Measurements from ENCODE around the gene PXMP4. TPM values are rescaled to one million over a fixed set of nuclear protein-coding genes. Genes with fewer than 3 reads are reported as not detected.

The PXMP4 gene
- total and polyA plus RNA-seq, 7 donors: 4.5 to 8.2 (median 6.6) TPM

DNA sequence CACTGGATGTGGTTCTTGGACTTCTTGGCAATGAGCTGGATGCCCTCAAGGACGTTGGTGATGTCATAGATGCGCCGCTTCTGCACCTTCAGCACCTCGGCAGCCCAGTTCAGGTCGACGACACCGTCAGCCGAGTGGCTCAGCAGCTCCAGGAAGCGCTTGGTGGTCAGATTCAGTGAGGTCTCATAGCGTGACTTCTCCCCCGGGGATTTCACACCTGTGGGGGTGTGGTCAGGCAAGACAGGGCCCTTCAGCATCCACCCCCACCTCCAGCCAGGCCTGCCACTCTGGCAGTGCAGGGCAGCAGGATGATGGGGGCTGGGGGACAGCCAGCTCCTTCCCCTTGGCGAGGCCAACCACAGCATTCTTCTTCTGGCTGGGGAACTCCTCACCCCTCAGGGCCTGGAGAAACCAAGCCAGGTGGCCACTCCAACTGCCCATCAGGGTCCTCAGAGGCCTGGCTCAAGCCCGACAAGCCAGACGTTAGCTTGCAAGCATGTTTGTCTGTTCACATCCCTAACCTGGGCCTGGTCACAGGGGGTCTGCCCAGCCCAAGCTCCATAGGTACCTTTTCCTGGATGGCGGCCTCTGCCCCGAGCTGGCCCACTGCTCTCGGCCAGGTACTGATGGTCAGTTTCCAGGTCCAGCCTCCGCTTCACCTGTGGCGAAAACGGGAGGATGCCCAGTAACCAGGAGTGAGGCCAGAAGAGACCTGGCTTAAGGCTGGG, 40.2 kb downstream of the PXMP4 start:
- Histone ChIP-seq H3K27ac (no peak overlapping the region), H3K27me3 (no peaks in the 10 kb centered on the region), H3K9me3 (no peaks in the 10 kb centered on the region), H3K4me3 (no peak overlapping the region), H3K36me3 (no peaks in the 10 kb centered on the region), H3K4me1 (peaks cover 0 to 22% (median 19%) of the 10 kb centered on the region in 4 donors)
- no peak for DNase-seq
- TF ChIP-seq, protein P1, sequence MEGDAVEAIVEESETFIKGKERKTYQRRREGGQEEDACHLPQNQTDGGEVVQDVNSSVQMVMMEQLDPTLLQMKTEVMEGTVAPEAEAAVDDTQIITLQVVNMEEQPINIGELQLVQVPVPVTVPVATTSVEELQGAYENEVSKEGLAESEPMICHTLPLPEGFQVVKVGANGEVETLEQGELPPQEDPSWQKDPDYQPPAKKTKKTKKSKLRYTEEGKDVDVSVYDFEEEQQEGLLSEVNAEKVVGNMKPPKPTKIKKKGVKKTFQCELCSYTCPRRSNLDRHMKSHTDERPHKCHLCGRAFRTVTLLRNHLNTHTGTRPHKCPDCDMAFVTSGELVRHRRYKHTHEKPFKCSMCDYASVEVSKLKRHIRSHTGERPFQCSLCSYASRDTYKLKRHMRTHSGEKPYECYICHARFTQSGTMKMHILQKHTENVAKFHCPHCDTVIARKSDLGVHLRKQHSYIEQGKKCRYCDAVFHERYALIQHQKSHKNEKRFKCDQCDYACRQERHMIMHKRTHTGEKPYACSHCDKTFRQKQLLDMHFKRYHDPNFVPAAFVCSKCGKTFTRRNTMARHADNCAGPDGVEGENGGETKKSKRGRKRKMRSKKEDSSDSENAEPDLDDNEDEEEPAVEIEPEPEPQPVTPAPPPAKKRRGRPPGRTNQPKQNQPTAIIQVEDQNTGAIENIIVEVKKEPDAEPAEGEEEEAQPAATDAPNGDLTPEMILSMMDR (IDR thresholded peaks at IDR 0.05): no peak
- no peak for TF ChIP-seq POLR2A (IDR thresholded peaks at IDR 0.05)
- no peak for TF ChIP-seq EP300 (IDR thresholded peaks at IDR 0.05)
- TF ChIP-seq POLR2AphosphoS5 (IDR thresholded peaks at IDR 0.05): no peak
- intact Hi-C loops (cut with DNase I): no loop called here
- 78 to 84% methylated on average over 20 of the region's 20 CpGs for WGBS, 2 donors

DNA sequence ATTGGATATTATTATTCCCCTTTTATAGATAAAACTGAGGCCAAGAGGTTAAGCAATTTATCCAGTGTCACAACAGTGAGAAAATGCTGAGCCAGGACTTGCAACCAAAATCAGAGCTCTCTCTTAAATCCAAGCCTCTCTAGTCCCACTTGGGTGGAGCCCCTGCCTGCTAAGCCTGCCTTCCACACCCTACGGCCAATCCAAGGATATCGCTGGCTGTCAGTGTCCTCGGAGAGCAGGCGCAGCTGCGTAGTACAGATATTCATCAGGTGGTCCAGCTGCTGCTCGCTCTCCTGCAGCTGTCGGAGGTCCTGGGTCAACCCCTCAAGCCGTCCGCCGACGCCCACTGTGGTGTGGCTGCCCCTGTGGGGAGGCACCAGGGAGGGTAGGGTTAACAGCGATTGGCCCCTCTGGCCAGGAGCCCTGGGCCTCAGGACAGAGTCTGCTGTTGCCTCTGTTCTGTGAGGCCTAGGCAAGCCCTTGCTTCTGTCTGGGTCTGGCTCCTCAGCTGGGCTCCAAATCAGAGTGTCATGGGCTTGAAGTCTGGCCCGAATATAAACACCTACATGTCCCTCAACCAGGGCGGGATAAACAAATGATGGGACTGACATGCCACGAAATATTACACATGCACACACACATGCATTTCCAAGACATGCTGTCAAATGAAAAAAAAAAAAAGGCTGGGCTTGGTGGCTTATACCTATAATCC, 42.0 kb downstream of the PXMP4 start:
- 82 to 88% methylated on average over 15 of the region's 15 CpGs for WGBS, 2 donors
- Histone ChIP-seq H3K4me1 (peaks cover 0 to 30% (median 27%) of the 10 kb centered on the region in 4 donors), H3K27ac (peak overlapping the region; percentile 42 to 96 (median 77)), H3K36me3 (no peaks in the 10 kb centered on the region), H3K4me3 (no peak overlapping the region), H3K27me3 (no peaks in the 10 kb centered on the region), H3K9me3 (no peaks in the 10 kb centered on the region)
- intact Hi-C loops (cut with DNase I): no loop called here
- TF ChIP-seq, protein P1 (IDR thresholded peaks at IDR 0.05): no peak
- no peak for TF ChIP-seq POLR2A (IDR thresholded peaks at IDR 0.05)
- TF ChIP-seq EP300 (IDR thresholded peaks at IDR 0.05): no peak
- peak in 1 of 4 donors; percentile 19 for TF ChIP-seq POLR2AphosphoS5 (IDR thresholded peaks at IDR 0.05)
- peak; percentile 85 for DNase-seq

DNA sequence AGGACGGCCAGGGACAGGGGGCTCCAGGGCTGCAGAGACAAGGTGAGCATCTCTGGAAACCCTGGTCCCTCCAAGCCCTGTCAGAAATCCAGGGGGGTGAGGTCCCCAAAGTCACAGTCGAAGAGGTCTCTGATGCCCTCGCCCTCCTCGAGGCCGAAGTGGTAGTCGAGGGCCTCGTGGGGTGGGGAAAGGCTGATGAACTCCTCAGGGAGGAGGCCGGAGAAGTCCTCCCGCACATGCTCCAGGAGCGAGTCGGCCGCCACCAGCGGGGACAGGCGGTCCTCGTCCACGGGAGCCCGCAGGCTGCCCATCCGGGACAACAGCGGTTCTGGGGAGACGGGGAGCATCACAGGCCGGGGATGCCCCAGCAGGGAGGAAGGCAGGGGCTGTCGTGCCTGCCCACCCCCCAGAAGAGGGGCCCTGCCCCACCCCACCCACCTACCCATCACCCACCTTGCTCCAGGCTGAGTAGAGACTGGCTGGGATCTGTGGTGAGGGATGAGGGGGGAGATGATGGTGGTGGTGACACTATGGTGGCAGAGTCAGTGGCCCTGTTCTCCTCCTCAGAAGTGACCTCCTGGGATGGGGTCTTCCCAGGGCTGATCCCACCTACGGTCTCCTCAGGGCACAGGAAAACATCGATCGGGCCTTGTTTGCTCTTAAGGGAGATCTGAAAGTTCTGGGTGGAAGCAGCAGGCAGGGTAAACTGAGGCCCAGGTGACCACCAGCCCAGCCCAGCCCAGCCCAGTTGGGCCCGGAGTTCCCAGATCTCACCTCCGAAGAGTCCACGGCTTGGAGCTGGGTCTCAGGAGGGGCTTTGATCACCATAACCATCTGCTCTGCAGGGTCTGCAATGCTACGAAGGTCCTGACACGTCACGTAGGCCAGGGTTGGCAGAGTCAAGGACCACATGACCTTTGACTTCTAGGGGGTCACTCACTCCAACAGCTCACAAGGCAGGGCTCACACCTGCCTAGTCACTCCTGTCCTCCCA, 43.2 kb downstream of the PXMP4 start:
- TF ChIP-seq POLR2AphosphoS5 (IDR thresholded peaks at IDR 0.05) (no peak), EP300 (IDR thresholded peaks at IDR 0.05) (no peak), POLR2A (IDR thresholded peaks at IDR 0.05) (no peak)
- TF ChIP-seq, protein P1 (IDR thresholded peaks at IDR 0.05): no peak
- no peaks in the 10 kb centered on the region for H3K9me3 ChIP-seq
- intact Hi-C loops (cut with DNase I): no loop called here
- DNase-seq: no peak
- H3K4me1 ChIP-seq: peaks cover 0 to 40% (median 39%) of the 10 kb centered on the region in 4 donors
- H3K4me3 ChIP-seq: no peak overlapping the region
- H3K36me3 ChIP-seq: peaks cover 0 to under 1% (median 0%) of the 10 kb centered on the region in 4 donors
- WGBS, 2 donors: 95 to 96% methylated on average over 31 of the region's 31 CpGs
- peak overlapping the region; percentile 89 to 96 (median 94) for H3K27ac ChIP-seq
- no peaks in the 10 kb centered on the region for H3K27me3 ChIP-seq

DNA sequence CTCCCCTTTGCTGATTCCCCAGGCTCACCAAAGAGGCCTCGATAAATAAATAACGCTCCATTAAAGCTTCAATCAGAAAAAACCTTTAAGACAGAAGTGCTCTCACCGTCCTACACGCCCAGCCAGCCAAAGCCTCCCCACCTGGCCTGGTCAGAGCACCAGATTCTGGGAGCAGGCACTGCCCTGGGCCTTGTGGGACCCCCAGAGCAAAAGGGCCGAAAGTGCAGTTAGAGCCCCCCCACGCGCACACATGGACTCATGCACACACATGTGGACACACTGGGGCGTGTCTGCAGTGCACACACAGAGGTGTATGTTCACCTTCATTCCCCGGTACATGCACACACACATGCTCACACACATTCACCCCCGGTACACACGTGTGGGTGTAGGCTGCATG, 44.0 kb downstream of the PXMP4 start:
- Histone ChIP-seq H3K27ac (peak overlapping the region; percentile 89 to 96 (median 94)), H3K4me1 (peaks cover 0 to 40% (median 39%) of the 10 kb centered on the region in 4 donors), H3K9me3 (no peaks in the 10 kb centered on the region), H3K36me3 (peaks cover 0 to 8% (median 3%) of the 10 kb centered on the region in 4 donors), H3K4me3 (no peak overlapping the region), H3K27me3 (no peaks in the 10 kb centered on the region)
- intact Hi-C loops (cut with DNase I): no loop called here
- TF ChIP-seq POLR2AphosphoS5 (IDR thresholded peaks at IDR 0.05): no peak
- no peak for TF ChIP-seq EP300 (IDR thresholded peaks at IDR 0.05)
- TF ChIP-seq POLR2A (IDR thresholded peaks at IDR 0.05): no peak
- TF ChIP-seq, protein P1 (IDR thresholded peaks at IDR 0.05): no peak
- peak; percentile 67 for DNase-seq
- 90 to 93% methylated on average over 11 of the region's 11 CpGs for whole genome bisulfite sequencing, 2 donors

Data from sigmoid colon (tissue), 7 donors.